GM10248 (cell line): ENCODE results near the gene EXOC1.

Experiments used
- CTCF ChIA-PET: fragments of 300-600 bp; sonication (Branson Sonifier 250); formaldehyde crosslinking; extraction: SDS; loops from one replicate; lab custom pipeline; 2021; ENCODE audit warnings: antibody characterized with exemption; lab: Yijun Ruan, JAX
- POLR2A ChIA-PET: fragments of 350-650 bp; sonication (Branson Sonifier 250); formaldehyde crosslinking; extraction: SDS; loops from one replicate; lab custom pipeline; 2020; ENCODE audit warnings: antibody characterized with exemption; lab: Yijun Ruan, JAX
- DNase-seq: peaks from one replicate; pipeline ENCODE4 v3.0.0; 2012; ENCODE audit errors: extremely low spot score
- CTCF ChIP-seq: IDR thresholded peaks from 2 replicates; pipeline ENCODE4 v1.5.1; 2012; ENCODE audit warnings: mild to moderate bottlenecking, low read depth; ENCODE audit errors: extremely low read depth, missing control alignments, control extremely low read depth

EXOC1 gene

GRCh38 chr4:55866973-55867574 is 13.6 kb downstream of the EXOC1 start:
- ChIA-PET POLR2A (interaction anchor here (0.7 kb wide), 1 partner anchor 13 kb away, joined by 3 read pairs; the partner anchor contains the start of gene EXOC1), CTCF (interaction anchor here (0.5 to 5.7 kb wide), 23 partner anchors 9 to 768 kb away, joined by 3 to 43 read pairs (median 4); partner anchors contain the start of genes CEP135, EXOC1 and SRD5A3)
- peak; percentile 22 for DNase-seq
- TF ChIP-seq CTCF: peak; percentile 80

- ChIA-PET CTCF (interaction anchor here (2.0 to 2.4 kb wide), 2 partner anchors 10 to 523 kb away, joined by 6 to 8 read pairs; partner anchors contain the start of gene SRD5A3), POLR2A (no interaction called here)
- no peak for DNase-seq
- TF ChIP-seq CTCF: no peak
Measured at GRCh38 chr4:55868581-55869090, 15.2 kb downstream of the EXOC1 start.

- no peak for TF ChIP-seq CTCF
- no peak for DNase-seq
- POLR2A ChIA-PET: no interaction called here
- CTCF ChIA-PET: no interaction called here
Measured at GRCh38 chr4:55871299-55871800, 17.9 kb downstream of the EXOC1 start.

GRCh38 chr4:55874831-55875230 is 21.4 kb downstream of the EXOC1 start:
- POLR2A ChIA-PET: no interaction called here
- DNase-seq: no peak
- TF ChIP-seq CTCF: no peak
- CTCF ChIA-PET: interaction anchor here (3.4 kb wide), 1 partner anchor 8 kb away, joined by 20 read pairs; no protein-coding TSS in a partner anchor

- POLR2A ChIA-PET: no interaction called here
- no peak for DNase-seq
- CTCF ChIA-PET: interaction anchor here (3.4 kb wide), 1 partner anchor 10 kb away, joined by 20 read pairs; no protein-coding TSS in a partner anchor
- no peak for TF ChIP-seq CTCF
Measured at GRCh38 chr4:55876387-55876786, 22.9 kb downstream of the EXOC1 start.

GRCh38 chr4:55879224-55879623 is 25.8 kb downstream of the EXOC1 start:
- POLR2A ChIA-PET: no interaction called here
- no peak for DNase-seq
- CTCF ChIA-PET: interaction anchor here (1.2 to 1.6 kb wide), 2 partner anchors 11 to 13 kb away, joined by 3 to 6 read pairs; no protein-coding TSS in a partner anchor
- TF ChIP-seq CTCF: no peak
